ENCODE results near the gene EDAR.

DNA sequence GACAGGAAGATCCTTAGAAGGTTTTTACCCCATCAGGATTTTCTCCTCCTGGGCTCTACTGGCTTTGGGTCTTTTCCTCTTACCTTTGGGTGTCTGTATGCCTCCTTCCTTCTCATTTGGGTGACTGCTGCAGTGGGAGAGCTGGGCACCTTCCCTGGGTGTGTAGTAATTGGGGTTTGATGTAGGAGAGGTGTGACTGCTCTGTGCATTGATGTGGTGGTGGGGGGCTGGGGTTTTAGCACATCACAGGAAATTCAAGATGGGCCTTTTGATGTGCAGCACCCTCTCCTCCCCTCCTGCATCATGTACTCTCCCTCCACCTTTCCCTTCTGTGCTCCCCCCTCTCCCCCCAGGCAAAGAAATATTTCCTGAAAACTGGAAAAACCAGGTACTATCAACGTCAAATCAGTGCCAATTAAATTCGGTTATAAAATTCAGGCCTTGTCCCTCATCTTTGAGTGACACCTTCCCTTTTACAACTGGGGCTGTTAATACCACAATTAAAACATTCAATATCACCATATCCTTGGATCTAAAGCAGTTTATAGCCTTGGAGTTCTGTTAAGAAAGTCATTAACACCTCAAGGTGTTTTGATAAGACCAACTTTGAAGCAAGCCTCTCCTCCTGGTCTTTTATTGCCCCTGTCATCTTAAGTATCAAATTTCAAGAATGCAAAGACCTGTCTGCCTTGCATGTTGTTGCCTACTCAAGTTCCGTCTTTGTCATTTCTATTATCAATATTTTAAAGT is 23.3 kb downstream of the EDAR start:
- TF ChIP-seq, protein P1, sequence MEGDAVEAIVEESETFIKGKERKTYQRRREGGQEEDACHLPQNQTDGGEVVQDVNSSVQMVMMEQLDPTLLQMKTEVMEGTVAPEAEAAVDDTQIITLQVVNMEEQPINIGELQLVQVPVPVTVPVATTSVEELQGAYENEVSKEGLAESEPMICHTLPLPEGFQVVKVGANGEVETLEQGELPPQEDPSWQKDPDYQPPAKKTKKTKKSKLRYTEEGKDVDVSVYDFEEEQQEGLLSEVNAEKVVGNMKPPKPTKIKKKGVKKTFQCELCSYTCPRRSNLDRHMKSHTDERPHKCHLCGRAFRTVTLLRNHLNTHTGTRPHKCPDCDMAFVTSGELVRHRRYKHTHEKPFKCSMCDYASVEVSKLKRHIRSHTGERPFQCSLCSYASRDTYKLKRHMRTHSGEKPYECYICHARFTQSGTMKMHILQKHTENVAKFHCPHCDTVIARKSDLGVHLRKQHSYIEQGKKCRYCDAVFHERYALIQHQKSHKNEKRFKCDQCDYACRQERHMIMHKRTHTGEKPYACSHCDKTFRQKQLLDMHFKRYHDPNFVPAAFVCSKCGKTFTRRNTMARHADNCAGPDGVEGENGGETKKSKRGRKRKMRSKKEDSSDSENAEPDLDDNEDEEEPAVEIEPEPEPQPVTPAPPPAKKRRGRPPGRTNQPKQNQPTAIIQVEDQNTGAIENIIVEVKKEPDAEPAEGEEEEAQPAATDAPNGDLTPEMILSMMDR (IDR thresholded peaks at IDR 0.05): no peak
- TF ChIP-seq POLR2A (IDR thresholded peaks at IDR 0.05): no peak
